Subcutaneous abdominal adipose tissue (tissue), 5 donors: ENCODE results near the gene PRUNE2.
A peak's percentile ranks its signal among the peaks of the same experiment; 100 is the strongest.

Experiments
- H3K27ac ChIP-seq: one replicate; pipeline ENCODE4 v1.7.0; 2013; ENCODE audit warnings: low read depth, mild to moderate bottlenecking, inconsistent platforms, low read length, moderate library complexity
- H3K27me3 ChIP-seq, 5 donors: one replicate each; pipeline ENCODE4 v1.7.0; 2013; ENCODE audit warnings: low read length in 5 of 5, inconsistent platforms in 1 of 5; ENCODE audit not compliant: control insufficient read depth in 5 of 5, insufficient read depth in 4 of 5
- H3K36me3 ChIP-seq, 5 donors: one replicate each; pipeline ENCODE4 v1.7.0; 2013; ENCODE audit warnings: low read length in 5 of 5; ENCODE audit not compliant: control insufficient read depth in 5 of 5, insufficient read depth in 5 of 5
- H3K4me1 ChIP-seq, 5 donors: one replicate each; pipeline ENCODE4 v1.7.0; 2013; ENCODE audit warnings: low read length in 5 of 5, mild to moderate bottlenecking in 3 of 5, moderate library complexity in 1 of 5; ENCODE audit not compliant: control insufficient read depth in 5 of 5, insufficient read depth in 5 of 5
- H3K4me3 ChIP-seq, 5 donors: one replicate each; pipeline ENCODE4 v1.7.0; 2013; ENCODE audit warnings: low read length in 5 of 5, low read depth in 1 of 5
- H3K9ac ChIP-seq, 5 donors: one replicate each; pipeline ENCODE4 v1.7.0; 2013; ENCODE audit warnings: low read length in 5 of 5, mild to moderate bottlenecking in 4 of 5, moderate library complexity in 3 of 5
- H3K9me3 ChIP-seq, 5 donors: one replicate each; pipeline ENCODE4 v1.7.0; 2013; ENCODE audit warnings: low read length in 5 of 5; ENCODE audit not compliant: control insufficient read depth in 5 of 5
- donor health status: healthy.
- donor health status: healthy.
- donor health status: healthy.
- donor health status: healthy.
- donor health status: healthy.

The PRUNE2 gene

DNA sequence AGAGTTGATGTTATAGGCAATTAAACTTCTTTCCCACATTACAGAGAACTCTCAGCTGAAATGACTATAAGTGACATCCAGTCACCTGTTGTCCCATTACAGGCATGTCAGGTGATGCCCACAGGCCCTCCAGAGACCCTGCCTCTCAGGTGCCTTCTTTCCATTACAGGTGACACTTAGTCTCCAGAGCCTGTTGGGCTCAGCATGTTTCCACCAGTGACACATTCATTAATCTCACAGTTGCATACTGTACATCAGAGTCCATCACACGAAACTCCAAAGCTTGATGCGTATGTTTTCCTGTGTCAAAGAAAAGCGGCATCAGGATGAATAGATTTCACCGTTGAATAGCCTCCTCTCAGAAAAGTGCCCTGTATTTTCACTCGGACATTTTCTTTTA is 14.6 kb downstream of the PRUNE2 start:
- H3K27me3 ChIP-seq = no peaks in the 10 kb centered on the region
- peaks cover 0 to 13% (median 0%) of the 10 kb centered on the region in 5 donors for H3K4me1 ChIP-seq
- H3K4me3 ChIP-seq = no peak overlapping the region
- H3K9ac ChIP-seq = no peak overlapping the region
- H3K27ac ChIP-seq = no peak overlapping the region
- H3K9me3 ChIP-seq = no peaks in the 10 kb centered on the region
- no peaks in the 10 kb centered on the region for H3K36me3 ChIP-seq

DNA sequence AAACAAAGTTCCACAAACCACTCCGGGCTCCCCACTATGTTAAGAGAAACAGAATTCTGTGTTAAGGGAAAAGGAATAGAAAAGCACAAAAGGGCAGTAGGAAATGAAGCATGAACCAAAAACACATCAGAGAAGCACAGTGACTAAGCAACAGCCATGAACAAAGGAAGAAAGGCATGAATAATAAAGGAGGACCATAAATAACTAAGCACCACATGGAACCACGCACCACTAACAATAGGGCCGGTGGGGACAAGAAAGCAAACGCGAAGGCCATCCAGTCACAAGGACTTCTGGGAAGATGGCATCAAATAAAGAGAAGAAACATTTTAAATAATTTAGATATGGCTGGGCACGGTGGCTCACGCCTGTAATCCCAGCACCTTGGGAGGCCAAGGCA is 18.0 kb downstream of the PRUNE2 start:
- Histone ChIP-seq H3K9ac (no peak overlapping the region), H3K36me3 (no peaks in the 10 kb centered on the region), H3K4me1 (peaks cover 0 to under 1% (median 0%) of the 10 kb centered on the region in 5 donors), H3K27me3 (no peaks in the 10 kb centered on the region), H3K27ac (peak overlapping the region; percentile 10), H3K4me3 (peak overlapping the region in 2 of 5 donors; percentile 18 to 19), H3K9me3 (no peaks in the 10 kb centered on the region)

DNA sequence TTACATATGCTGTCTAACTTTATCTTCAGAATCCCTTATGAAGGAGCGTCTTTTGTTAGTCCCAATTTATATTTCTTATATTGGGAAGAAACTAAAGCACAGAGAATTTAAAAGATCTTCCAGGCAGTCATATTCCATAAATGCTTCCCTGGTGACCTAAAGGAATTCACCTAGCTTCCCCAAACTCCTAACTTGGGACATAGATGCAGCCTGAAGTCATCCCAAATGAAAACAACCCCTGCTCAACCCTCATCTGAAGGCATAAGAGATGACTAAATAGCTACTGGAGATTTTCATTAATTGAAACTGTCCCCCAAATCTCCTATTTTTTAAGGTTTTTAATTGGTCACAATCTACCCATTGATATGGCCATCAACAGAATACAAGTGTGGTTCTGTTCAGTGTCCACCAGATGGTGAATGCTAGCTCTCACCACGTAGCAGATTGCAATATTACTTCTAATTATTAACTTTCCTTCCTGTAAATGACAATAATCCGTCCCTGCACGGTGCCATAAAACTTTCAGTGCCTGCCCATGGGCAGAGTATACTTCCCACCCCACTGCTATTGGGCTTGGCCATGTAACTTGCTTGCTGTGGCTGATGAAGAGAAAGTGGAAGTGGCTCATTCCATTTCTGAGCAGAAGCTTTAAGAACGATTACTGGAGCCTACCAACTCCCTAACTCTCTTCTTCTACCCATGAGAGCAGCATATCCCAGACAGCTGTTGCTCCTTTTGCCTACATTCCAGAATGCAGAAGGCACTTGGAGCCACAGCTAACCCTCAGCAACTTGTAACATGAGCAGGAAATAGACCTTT is 18.7 kb downstream of the PRUNE2 start:
- Histone ChIP-seq H3K27ac (peak overlapping the region; percentile 10), H3K4me1 (no peaks in the 10 kb centered on the region), H3K9me3 (no peaks in the 10 kb centered on the region), H3K4me3 (peak overlapping the region in 2 of 5 donors; percentile 18 to 19), H3K36me3 (no peaks in the 10 kb centered on the region), H3K9ac (no peak overlapping the region), H3K27me3 (no peaks in the 10 kb centered on the region)

DNA sequence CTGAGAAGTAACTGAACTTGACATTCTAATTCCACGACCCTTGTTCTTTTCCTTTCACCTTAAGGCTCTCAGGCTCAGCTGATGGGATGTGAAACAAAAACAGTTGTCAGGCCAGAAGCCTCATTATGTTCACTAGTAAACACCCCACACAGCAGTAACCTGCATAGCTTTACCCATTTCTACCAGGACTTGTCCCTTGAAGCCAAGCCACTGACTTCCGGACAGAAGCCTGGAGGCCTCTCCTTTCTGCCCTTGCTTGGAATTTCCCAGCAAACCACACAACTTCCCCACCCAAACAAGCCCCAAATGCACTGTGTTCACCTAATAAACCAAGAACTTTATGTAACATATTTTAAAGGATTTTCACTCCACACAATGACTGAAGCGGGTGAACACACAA is 19.6 kb downstream of the PRUNE2 start:
- Histone ChIP-seq H3K27me3 (no peaks in the 10 kb centered on the region), H3K4me3 (no peak overlapping the region), H3K36me3 (no peaks in the 10 kb centered on the region), H3K27ac (no peak overlapping the region), H3K4me1 (no peaks in the 10 kb centered on the region), H3K9ac (no peak overlapping the region), H3K9me3 (no peaks in the 10 kb centered on the region)

- Histone ChIP-seq H3K27me3 (no peaks in the 10 kb centered on the region), H3K9ac (no peak overlapping the region), H3K4me3 (no peak overlapping the region), H3K36me3 (no peaks in the 10 kb centered on the region), H3K27ac (no peak overlapping the region), H3K4me1 (no peaks in the 10 kb centered on the region), H3K9me3 (no peaks in the 10 kb centered on the region)
Observed at GRCh38 chr9:76884823-76885222, 21.1 kb downstream of the PRUNE2 start.

GRCh38 chr9:76883341-76883855 is 22.5 kb downstream of the PRUNE2 start:
- no peaks in the 10 kb centered on the region for H3K9me3 ChIP-seq
- no peaks in the 10 kb centered on the region for H3K4me1 ChIP-seq
- no peak overlapping the region for H3K4me3 ChIP-seq
- H3K36me3 ChIP-seq = no peaks in the 10 kb centered on the region
- no peak overlapping the region for H3K27ac ChIP-seq
- H3K9ac ChIP-seq = no peak overlapping the region
- H3K27me3 ChIP-seq = no peaks in the 10 kb centered on the region

DNA sequence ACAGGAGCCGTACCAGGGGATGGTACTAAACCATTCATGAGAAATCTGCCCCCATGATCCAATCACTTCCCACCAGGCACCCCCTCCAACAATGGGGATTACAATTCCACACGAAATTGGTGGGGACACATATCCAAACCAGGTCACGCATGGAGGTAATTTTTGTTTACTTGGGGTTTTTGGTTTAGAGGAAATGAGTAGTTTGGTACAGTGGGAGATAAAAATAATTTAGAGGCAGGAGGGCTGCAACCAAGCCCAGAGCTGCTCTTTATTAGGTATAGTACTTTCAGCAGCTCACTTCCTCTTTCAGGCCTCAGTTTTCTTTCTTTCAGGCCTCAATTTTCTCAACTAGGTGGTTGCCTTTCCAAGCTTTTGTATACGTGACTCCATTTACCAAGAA is 23.2 kb downstream of the PRUNE2 start:
- Histone ChIP-seq H3K9ac (no peak overlapping the region), H3K4me3 (no peak overlapping the region), H3K27ac (no peak overlapping the region), H3K27me3 (no peaks in the 10 kb centered on the region), H3K36me3 (no peaks in the 10 kb centered on the region), H3K9me3 (no peaks in the 10 kb centered on the region), H3K4me1 (no peaks in the 10 kb centered on the region)

DNA sequence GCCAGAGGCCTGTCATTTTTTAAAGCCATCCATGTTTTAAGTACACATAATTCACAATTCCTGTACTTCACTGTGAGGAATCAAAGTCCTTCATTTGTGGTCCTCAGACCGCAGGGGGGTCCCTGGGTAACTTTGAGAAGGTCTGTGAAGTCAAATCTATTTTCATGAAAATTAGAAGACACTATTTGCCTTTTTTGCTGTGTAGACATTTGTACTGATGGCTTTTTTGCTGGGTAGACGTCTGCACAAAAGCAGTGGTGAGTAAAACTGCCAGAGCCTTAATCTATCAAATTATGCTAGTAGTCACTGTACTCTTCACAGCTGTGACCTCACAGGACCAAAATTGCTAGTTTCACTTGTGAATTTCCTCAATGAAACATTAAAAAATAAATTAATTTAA is 25.7 kb downstream of the PRUNE2 start:
- Histone ChIP-seq H3K27ac (no peak overlapping the region), H3K4me1 (peaks cover 0 to 4% (median 0%) of the 10 kb centered on the region in 5 donors), H3K9me3 (no peaks in the 10 kb centered on the region), H3K4me3 (no peak overlapping the region), H3K9ac (no peak overlapping the region), H3K36me3 (no peaks in the 10 kb centered on the region), H3K27me3 (no peaks in the 10 kb centered on the region)

DNA sequence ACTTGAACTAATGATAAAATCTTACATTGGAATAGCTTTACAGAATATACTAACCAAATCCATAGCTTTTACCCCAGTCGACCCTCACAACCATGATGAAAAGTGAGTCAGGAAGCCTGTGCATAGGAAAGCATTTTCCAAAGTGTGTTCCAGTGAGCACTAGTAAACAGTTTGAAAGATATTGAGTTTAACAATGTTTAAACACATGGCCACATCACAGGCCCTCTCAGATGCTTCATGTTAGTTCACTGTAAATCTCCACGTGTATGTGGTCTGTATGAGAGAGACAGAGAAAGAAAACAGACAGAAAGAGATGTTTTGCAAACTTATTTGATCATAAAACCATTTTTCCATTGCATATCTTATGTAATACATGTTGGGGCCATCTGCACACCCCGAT is 27.0 kb downstream of the PRUNE2 start:
- Histone ChIP-seq H3K9me3 (no peaks in the 10 kb centered on the region), H3K27ac (no peak overlapping the region), H3K4me1 (peaks cover 0 to 4% (median 0%) of the 10 kb centered on the region in 5 donors), H3K36me3 (no peaks in the 10 kb centered on the region), H3K4me3 (no peak overlapping the region), H3K27me3 (no peaks in the 10 kb centered on the region), H3K9ac (no peak overlapping the region)

GRCh38 chr9:76877961-76878360 is 28.0 kb downstream of the PRUNE2 start:
- Histone ChIP-seq H3K4me3 (no peak overlapping the region), H3K9me3 (no peaks in the 10 kb centered on the region), H3K4me1 (peaks cover 0 to 10% (median 0%) of the 10 kb centered on the region in 5 donors), H3K36me3 (no peaks in the 10 kb centered on the region), H3K9ac (no peak overlapping the region), H3K27ac (no peak overlapping the region), H3K27me3 (no peaks in the 10 kb centered on the region)
